ENCODE results near the gene ARL3.

The ARL3 gene

GRCh38 chr10:102651455-102652169 lies 62.6 kb downstream of the ARL3 start:
- Histone ChIP-seq H4K91ac (ENCODE audit: low read length) (no peak overlapping the region), H4K8ac (ENCODE audit: low read length) (peak overlapping the region; percentile 50), H3K9ac (ENCODE audit: low read length) (peak overlapping the region; percentile 11), H2AFZ (ENCODE audit: low read depth, low read length) (no peak overlapping the region), H3K27me3 (ENCODE audit: control insufficient read depth in 1 of 2, insufficient read depth in 1 of 2, low read length in 2 of 2) (no peaks in the 10 kb centered on the region), H3K36me3 (ENCODE audit: control insufficient read depth in 1 of 2, insufficient read depth in 2 of 2, low read depth in 1 of 2, low read length in 2 of 2) (peaks cover 66 to 85% of the 10 kb centered on the region in 2 experiments), H2BK15ac (ENCODE audit: low read depth, poor library complexity, severe bottlenecking) (no peak overlapping the region), H2BK120ac (ENCODE audit: low read depth, low read length) (no peak overlapping the region), H3K4me2 (ENCODE audit: low read length, poor library complexity, severe bottlenecking) (peak overlapping the region; percentile 6), H3K23ac (ENCODE audit: low read length in 2 of 2) (no peak overlapping the region), H3K4me3 (ENCODE audit: insufficient read depth in 1 of 2, low read depth in 1 of 2, low read length in 2 of 2) (no peak overlapping the region), H3K9me3 (ENCODE audit: control insufficient read depth, low read length) (no peaks in the 10 kb centered on the region), H3K4me1 (ENCODE audit: control insufficient read depth, insufficient read depth, low read depth, low read length) (peaks cover 69% of the 10 kb centered on the region), H3K79me1 (replicated peaks; ENCODE audit: low read length, poor library complexity, severe bottlenecking) (peaks cover 17% of the 10 kb centered on the region), H3K14ac (ENCODE audit: low read length in 2 of 2) (peak overlapping the region in 1 of 2 experiments; percentile 53), H3K18ac (ENCODE audit: low read depth in 1 of 2, low read length in 2 of 2) (no peak overlapping the region), H2BK12ac (ENCODE audit: low read length in 2 of 2) (no peak overlapping the region), H3K4ac (ENCODE audit: low read depth in 1 of 2, low read length in 2 of 2) (no peak overlapping the region), H3K27ac (ENCODE audit: low read length, poor library complexity, severe bottlenecking) (no peak overlapping the region), H2AK5ac (ENCODE audit: low read length, severe bottlenecking) (no peak overlapping the region), H2BK5ac (ENCODE audit: low read depth, low read length, poor library complexity, severe bottlenecking) (no peak overlapping the region)
- 95% methylated on average over 10 of the region's 11 CpGs for WGBS
- no peak for DNase-seq

GRCh38 chr10:102650655-102651454 lies 63.3 kb downstream of the ARL3 start:
- Histone ChIP-seq H2BK12ac (ENCODE audit: low read length in 2 of 2) (no peak overlapping the region), H3K27ac (ENCODE audit: low read length, poor library complexity, severe bottlenecking) (no peak overlapping the region)
- 76% methylated on average over 11 of the region's 11 CpGs for WGBS

DNA sequence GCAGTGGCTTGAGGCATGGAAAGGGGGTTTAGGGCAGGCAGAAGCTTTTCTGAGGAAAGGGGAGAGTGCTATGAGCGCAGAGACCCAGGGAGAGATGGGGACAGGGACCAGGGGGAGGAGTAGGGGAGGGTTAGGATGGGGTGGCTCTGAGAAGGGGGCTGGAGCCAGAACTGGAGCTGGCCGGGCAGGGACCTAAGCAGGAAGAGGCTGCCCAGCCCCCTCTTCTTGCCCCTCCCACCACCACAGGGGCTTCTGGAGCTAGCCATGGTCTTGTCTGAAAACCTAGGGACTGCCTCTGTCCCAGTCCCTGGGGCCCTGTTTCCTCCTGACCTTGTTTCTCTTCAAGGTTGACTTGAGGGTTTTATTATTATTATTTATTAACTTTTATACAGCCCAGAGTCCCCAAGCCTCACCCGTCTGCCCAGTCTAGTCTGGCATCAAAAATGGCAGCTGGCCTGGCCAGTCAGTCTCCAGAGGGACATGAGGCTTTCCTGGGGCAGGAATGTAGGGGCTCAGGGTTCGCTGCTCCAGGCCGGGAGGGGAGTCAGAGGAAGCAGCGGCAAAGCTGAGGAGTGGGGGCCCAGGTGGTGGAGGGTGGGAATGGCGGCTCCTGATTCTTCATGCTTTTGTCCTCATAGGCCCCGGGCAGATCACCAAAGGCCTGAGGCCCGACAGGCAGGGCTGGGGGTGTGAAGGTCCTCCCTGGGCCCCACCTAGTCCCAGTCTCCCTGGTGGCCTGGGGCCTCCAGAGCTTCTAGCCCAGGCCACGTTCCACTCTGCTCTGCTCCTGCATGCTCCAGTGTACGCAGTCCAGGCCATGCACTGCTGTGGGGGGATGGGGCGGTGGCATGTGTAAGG lies 64.2 kb downstream of the ARL3 start:
- 79% methylated on average over 9 of the region's 12 CpGs for WGBS
- Histone ChIP-seq H3K36me3 (ENCODE audit: control insufficient read depth in 1 of 2, insufficient read depth in 2 of 2, low read depth in 1 of 2, low read length in 2 of 2) (peaks cover 53 to 79% of the 10 kb centered on the region in 2 experiments), H4K8ac (ENCODE audit: low read length) (no peak overlapping the region), H3K79me1 (replicated peaks; ENCODE audit: low read length, poor library complexity, severe bottlenecking) (peaks cover 7% of the 10 kb centered on the region), H2AFZ (ENCODE audit: low read depth, low read length) (no peak overlapping the region), H4K91ac (ENCODE audit: low read length) (no peak overlapping the region), H3K27ac (ENCODE audit: low read length, poor library complexity, severe bottlenecking) (no peak overlapping the region), H2BK15ac (ENCODE audit: low read depth, poor library complexity, severe bottlenecking) (no peak overlapping the region), H3K4me2 (ENCODE audit: low read length, poor library complexity, severe bottlenecking) (peak overlapping the region; percentile 20), H2BK120ac (ENCODE audit: low read depth, low read length) (no peak overlapping the region), H2AK5ac (ENCODE audit: low read length, severe bottlenecking) (peak overlapping the region; percentile 38), H3K4me1 (ENCODE audit: control insufficient read depth, insufficient read depth, low read depth, low read length) (peaks cover 69% of the 10 kb centered on the region), H3K27me3 (ENCODE audit: control insufficient read depth in 1 of 2, insufficient read depth in 1 of 2, low read length in 2 of 2) (no peaks in the 10 kb centered on the region), H3K14ac (ENCODE audit: low read length in 2 of 2) (peak overlapping the region in 1 of 2 experiments; percentile 23), H3K4ac (ENCODE audit: low read depth in 1 of 2, low read length in 2 of 2) (no peak overlapping the region), H3K18ac (ENCODE audit: low read depth in 1 of 2, low read length in 2 of 2) (peak overlapping the region; percentile 31 to 35), H3K9ac (ENCODE audit: low read length) (peak overlapping the region; percentile 98), H3K23ac (ENCODE audit: low read length in 2 of 2) (peak overlapping the region in 1 of 2 experiments; percentile 3), H2BK12ac (ENCODE audit: low read length in 2 of 2) (no peak overlapping the region), H2BK5ac (ENCODE audit: low read depth, low read length, poor library complexity, severe bottlenecking) (no peak overlapping the region), H3K4me3 (ENCODE audit: insufficient read depth in 1 of 2, low read depth in 1 of 2, low read length in 2 of 2) (peak overlapping the region; percentile 32 to 95), H3K9me3 (ENCODE audit: control insufficient read depth, low read length) (no peaks in the 10 kb centered on the region)
- DNase-seq = no peak

More at GRCh38 chr10:102650655-102651454, 63.3 kb downstream of the ARL3 start:
- Histone ChIP-seq H3K27me3 (ENCODE audit: control insufficient read depth in 1 of 2, insufficient read depth in 1 of 2, low read length in 2 of 2) (no peaks in the 10 kb centered on the region), H2AFZ (ENCODE audit: low read depth, low read length) (no peak overlapping the region), H3K23ac (ENCODE audit: low read length in 2 of 2) (peak overlapping the region in 1 of 2 experiments; percentile 26), H3K4me3 (ENCODE audit: insufficient read depth in 1 of 2, low read depth in 1 of 2, low read length in 2 of 2) (peak overlapping the region; percentile 32 to 43), H2AK5ac (ENCODE audit: low read length, severe bottlenecking) (peak overlapping the region; percentile 38), H3K36me3 (ENCODE audit: control insufficient read depth in 1 of 2, insufficient read depth in 2 of 2, low read depth in 1 of 2, low read length in 2 of 2) (peaks cover 58 to 81% of the 10 kb centered on the region in 2 experiments), H4K91ac (ENCODE audit: low read length) (no peak overlapping the region), H2BK5ac (ENCODE audit: low read depth, low read length, poor library complexity, severe bottlenecking) (no peak overlapping the region), H3K4me2 (ENCODE audit: low read length, poor library complexity, severe bottlenecking) (no peak overlapping the region), H3K4ac (ENCODE audit: low read depth in 1 of 2, low read length in 2 of 2) (no peak overlapping the region), H3K79me1 (replicated peaks; ENCODE audit: low read length, poor library complexity, severe bottlenecking) (peaks cover 13% of the 10 kb centered on the region), H2BK15ac (ENCODE audit: low read depth, poor library complexity, severe bottlenecking) (no peak overlapping the region), H4K8ac (ENCODE audit: low read length) (no peak overlapping the region), H3K14ac (ENCODE audit: low read length in 2 of 2) (peak overlapping the region in 1 of 2 experiments; percentile 53), H2BK120ac (ENCODE audit: low read depth, low read length) (no peak overlapping the region), H3K9ac (ENCODE audit: low read length) (peak overlapping the region; percentile 35), H3K4me1 (ENCODE audit: control insufficient read depth, insufficient read depth, low read depth, low read length) (peaks cover 71% of the 10 kb centered on the region), H3K18ac (ENCODE audit: low read depth in 1 of 2, low read length in 2 of 2) (peak overlapping the region; percentile 35 to 38), H3K9me3 (ENCODE audit: control insufficient read depth, low read length) (no peaks in the 10 kb centered on the region)
- DNase-seq = no peak
